DLD1 (cell line): ENCODE measurements around the gene CXCL14.

Experiments used
- in situ Hi-C: cut with HindIII; loops from 2 replicates; pipeline ENCODE4 v1.10.0; 2017; ENCODE audit warnings: low sequenced_read_pairs

The CXCL14 gene

GRCh38 chr5:135570453-135570764, 8.4 kb downstream of the CXCL14 start:
- in situ Hi-C loops = loop anchor here (25.0 kb wide), 1 partner anchor 267 kb away; the partner anchor contains the start of gene SLC25A48

DNA sequence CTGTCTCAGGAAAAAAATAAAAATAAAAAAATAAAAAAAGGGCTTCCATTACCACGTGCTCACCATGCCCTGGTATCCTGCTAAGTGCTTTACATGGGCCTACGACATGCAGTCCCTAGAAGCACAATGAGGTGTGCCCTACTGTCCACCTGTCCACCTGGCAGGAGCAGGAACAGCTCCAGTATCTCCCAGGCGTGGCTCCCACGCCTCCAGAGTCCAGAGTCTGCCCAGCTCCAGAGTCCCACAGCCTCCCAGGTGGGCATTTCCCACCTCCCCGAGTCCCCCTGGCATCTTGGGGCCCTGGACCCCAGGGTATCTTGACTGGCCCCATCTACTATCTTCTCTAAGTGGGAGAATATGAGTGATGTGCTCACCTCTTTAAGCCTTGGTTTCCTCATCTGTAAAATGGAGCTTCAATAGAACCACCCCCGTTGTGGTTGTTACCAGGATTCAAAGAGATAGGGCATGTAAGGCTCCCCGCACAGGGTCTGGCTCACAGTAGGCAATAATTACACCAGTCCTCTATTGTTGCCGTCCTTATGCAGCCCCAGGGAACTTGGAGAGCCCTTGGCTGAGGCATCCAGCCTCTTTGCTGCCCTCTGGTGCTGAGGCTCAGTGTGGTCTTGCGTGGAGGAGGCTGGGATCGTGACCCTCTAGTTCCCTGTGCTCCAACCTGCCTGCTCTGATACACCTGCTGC, 8.9 kb downstream of the CXCL14 start:
- in situ Hi-C loops = loop anchor here (25.0 kb wide), 1 partner anchor 267 kb away; the partner anchor contains the start of gene SLC25A48

- in situ Hi-C loops = loop anchor here (25.0 kb wide), 1 partner anchor 268 kb away; the partner anchor contains the start of gene SLC25A48
Measured at GRCh38 chr5:135568923-135569360, 9.8 kb downstream of the CXCL14 start.

GRCh38 chr5:135568246-135568645, 10.5 kb downstream of the CXCL14 start:
- in situ Hi-C loops = loop anchor here (25.0 kb wide), 1 partner anchor 269 kb away; the partner anchor contains the start of gene SLC25A48

GRCh38 chr5:135567661-135568060, 11.1 kb downstream of the CXCL14 start:
- in situ Hi-C loops = loop anchor here (25.0 kb wide), 1 partner anchor 270 kb away; the partner anchor contains the start of gene SLC25A48

GRCh38 chr5:135566422-135567400, 12.1 kb downstream of the CXCL14 start:
- in situ Hi-C loops = loop anchor here (25.0 kb wide), 1 partner anchor 271 kb away; the partner anchor contains the start of gene SLC25A48

DNA sequence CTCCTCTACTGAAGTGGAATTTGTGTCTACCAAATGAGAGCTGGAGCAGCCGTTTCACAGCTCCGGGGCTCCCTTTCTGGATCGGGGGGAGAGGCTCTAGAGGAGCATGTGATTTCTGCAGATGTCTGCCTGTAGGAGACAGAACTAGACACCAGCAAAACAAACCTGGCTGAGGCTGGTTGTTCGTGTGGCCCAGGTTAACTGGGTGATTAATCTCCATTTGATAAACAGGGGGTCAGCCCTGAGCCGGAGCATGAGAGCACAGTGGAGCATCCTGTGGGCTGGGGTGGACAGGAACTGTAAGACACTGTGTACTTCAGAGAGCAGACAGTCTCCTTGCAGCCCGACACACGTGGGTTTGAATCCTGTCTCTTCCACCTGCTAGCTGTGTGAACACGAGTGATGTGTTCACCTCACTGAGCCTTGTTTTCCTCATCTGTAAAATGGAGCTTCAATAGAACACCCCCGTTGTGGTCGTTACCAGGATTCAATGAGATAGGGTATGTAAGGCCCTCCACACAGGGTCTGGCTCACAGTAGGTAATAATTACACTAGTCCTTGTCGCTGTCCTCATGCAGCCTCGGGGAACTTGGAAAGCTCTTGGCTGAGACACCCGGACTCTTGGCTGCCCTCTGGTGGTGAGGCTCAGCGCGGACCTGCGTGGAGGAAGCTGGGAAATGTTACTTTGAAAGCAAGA, 12.9 kb downstream of the CXCL14 start:
- in situ Hi-C loops = loop anchor here (25.0 kb wide), 1 partner anchor 271 kb away; the partner anchor contains the start of gene SLC25A48

- in situ Hi-C loops = loop anchor here (25.0 kb wide), 1 partner anchor 272 kb away; the partner anchor contains the start of gene SLC25A48
Measured at GRCh38 chr5:135565266-135565665, 13.5 kb downstream of the CXCL14 start.

DNA sequence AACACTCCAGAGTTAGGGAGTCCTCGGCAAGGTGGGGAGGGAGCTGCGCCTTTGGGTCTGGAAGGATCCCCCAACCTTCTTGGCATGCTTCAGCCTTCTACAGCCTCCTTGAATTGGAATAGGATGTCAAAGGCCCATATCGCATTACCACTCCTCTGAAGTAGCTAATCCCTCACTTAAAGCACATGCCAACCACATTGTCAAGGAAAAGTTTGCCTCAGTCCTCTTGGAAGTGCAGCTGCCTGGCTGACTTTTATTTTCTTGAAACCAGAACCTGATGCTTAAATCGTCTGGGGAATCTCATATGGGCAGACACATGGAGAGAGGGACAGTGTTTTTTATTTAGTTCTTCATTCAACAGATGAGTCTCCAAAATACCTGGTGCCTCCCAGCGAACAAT, 14.5 kb downstream of the CXCL14 start:
- in situ Hi-C loops = loop anchor here (25.0 kb wide), 1 partner anchor 273 kb away; the partner anchor contains the start of gene SLC25A48

DNA sequence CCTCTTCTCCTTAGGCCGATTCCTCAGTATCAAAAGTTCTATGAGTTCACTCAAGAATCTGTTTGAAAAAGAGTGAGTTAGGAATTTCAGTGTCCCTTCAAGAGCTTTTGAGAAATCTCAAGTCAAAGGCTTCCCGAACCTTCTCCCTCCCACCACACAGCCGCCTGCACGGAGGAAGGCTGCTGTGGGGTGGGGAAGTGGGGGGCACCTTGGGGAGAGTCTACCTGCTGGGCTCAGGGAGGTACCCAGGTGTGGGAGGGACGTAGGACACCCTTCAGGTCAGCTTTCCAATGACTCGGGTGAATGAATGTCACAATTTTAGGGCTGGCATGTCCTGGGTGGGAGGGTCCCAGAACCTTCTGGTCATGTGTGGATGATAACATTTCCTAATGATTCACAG, 17.5 kb downstream of the CXCL14 start:
- in situ Hi-C loops = loop anchor here (25.0 kb wide), 1 partner anchor 276 kb away; the partner anchor contains the start of gene SLC25A48

DNA sequence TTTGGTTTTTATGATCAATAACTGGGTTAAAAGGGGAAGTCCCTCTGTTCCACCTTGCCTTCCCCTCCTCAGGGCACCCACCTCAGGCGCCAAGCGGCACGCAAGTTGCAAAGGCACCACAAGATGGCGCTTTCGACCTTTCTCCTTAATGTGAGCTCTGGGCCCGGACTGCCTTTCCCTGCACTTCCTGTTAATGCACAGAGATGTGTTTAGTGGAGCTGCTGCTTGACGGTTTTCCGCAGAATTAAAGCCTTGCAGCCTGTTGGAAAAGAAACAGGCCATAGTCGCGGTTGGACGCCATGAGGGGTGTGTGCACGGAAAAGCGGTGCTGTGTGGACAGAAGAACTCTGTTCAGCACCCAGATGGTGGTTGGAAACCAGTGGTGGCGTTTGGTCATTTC, 17.9 kb downstream of the CXCL14 start:
- in situ Hi-C loops = loop anchor here (25.0 kb wide), 1 partner anchor 276 kb away; the partner anchor contains the start of gene SLC25A48

DNA sequence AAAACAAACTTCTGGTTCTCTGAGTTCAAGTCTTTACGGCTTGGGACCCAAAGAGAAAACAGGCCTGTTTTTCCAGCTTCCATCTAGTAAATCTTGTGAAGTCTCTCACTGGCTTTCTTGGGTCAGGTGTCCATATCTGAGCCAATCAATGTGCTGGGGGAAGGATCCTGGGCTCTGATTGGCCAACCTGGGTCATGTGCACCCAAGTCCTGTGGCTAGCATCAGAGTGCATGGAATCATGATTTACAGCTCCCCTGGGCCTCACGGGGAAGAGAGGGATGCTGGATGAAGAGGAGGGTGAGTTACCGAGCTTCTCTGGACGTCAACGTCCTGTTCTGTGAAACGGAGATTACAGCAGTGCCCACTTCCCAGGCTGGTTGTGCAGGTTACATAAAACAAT, 19.4 kb downstream of the CXCL14 start:
- in situ Hi-C loops = loop anchor here (25.0 kb wide), 1 partner anchor 278 kb away; the partner anchor contains the start of gene SLC25A48

GRCh38 chr5:135557076-135557838, 21.5 kb downstream of the CXCL14 start:
- in situ Hi-C loops = loop anchor here (25.0 kb wide), 1 partner anchor 280 kb away; the partner anchor contains the start of gene SLC25A48

DNA sequence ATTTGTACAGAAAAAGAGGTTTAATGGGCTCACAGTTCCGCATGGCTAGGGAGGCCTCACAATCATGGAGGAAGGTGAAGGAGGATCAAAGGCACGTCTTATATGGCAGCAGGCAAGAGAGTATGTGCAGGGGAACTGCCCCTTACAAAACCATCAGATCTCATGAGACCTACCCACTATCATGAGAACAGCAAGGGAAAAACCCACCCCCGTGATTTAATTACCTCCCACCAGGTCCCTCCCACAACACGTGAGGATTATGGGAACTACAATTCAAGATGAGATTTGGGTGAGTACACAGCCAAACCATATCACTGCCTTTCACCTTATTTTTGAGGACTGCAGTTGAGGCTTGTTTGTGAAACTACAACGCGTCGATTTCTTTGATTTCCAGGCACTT, 22.2 kb downstream of the CXCL14 start:
- in situ Hi-C loops = loop anchor here (25.0 kb wide), 1 partner anchor 281 kb away; the partner anchor contains the start of gene SLC25A48

DNA sequence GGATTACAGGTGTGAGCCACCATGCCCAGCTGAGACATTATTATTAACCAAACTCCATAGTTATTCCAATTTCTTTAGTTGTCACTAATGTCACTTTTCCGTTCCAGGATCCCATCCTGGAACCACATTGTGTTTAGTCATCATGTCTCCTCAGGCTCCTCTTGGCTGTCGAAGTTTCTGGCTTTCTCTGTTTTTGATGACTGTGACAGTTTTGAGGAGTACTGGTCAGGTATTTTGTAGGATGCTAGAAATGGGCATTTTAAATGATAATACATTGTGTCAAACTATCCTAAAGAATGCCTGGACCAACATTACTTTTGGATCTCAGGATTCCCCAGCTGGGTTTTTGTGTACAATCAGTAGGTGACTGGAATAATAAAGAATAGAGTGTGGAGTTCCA, 23.3 kb downstream of the CXCL14 start:
- in situ Hi-C loops = loop anchor here (25.0 kb wide), 1 partner anchor 282 kb away; the partner anchor contains the start of gene SLC25A48

- in situ Hi-C loops = loop anchor here (5.0 to 25.0 kb wide), 2 partner anchors 92 to 283 kb away; partner anchors contain the start of gene SLC25A48
Measured at GRCh38 chr5:135553688-135554462, 24.9 kb downstream of the CXCL14 start.

GRCh38 chr5:135551593-135552447, 27.0 kb downstream of the CXCL14 start:
- in situ Hi-C loops = loop anchor here (5.0 to 25.0 kb wide), 2 partner anchors 90 to 285 kb away; partner anchors contain the start of gene SLC25A48
